Left ventricle myocardium inferior (tissue), 1 donor: ENCODE results near the gene NEMF. TPM values are rescaled to one million over a fixed set of nuclear protein-coding genes. Genes with fewer than 3 reads are reported as not detected.
"Not testable (repeated sequence)": the region's sequence is repeated elsewhere in the genome, so short reads cannot be mapped to it uniquely, and the experiment has no call there.

Source experiments
- DNase-seq: peaks from one replicate; pipeline ENCODE4 v3.0.0-alpha.2; 2020
- H3K27ac ChIP-seq: fragments of 200-600 bp; replicated peaks from 2 replicates; pipeline ENCODE4 v1.8.0; 2021
- H3K27me3 ChIP-seq: fragments of 200-600 bp; 2 replicates; pipeline ENCODE4 v1.8.0; 2021; ENCODE audit warnings: low read depth
- H3K36me3 ChIP-seq: fragments of 200-600 bp; 2 replicates; pipeline ENCODE4 v1.8.0; 2021
- H3K4me1 ChIP-seq: fragments of 200-600 bp; 2 replicates; pipeline ENCODE4 v1.8.0; 2021
- H3K4me3 ChIP-seq: fragments of 200-600 bp; 2 replicates; pipeline ENCODE4 v1.8.0; 2021; ENCODE audit warnings: mild to moderate bottlenecking, moderate library complexity
- H3K9me3 ChIP-seq: fragments of 200-600 bp; replicated peaks from 2 replicates; pipeline ENCODE4 v1.8.0; 2021
- intact Hi-C: fragments of 100-400 bp; cut with micrococcal nuclease; formaldehyde crosslinking; loops from one replicate; pipeline ENCODE4 v1.11.0; 2022
- total RNA-seq: library from RNA; stranded (reverse); fragmentation: NEBNext Ultra II Directional; extraction: Animal tissue kit (Norgen Biotek cat#: 25700); gene quantifications from one replicate; pipeline ENCODE4 v1.2.1, GENCODE V29; 2021
- TF ChIP-seq, protein P1 (sequence below): fragments of 200-600 bp; IDR thresholded peaks from 2 replicates; pipeline ENCODE4 v1.8.0; 2021; ENCODE audit warnings: antibody characterized with exemption, mild to moderate bottlenecking, borderline replicate concordance
- donor health status: DM: no; HTN: yes; CAD: no; lungs with severe emphysema.

NEMF gene
- total RNA-seq, 1 donor from 2014 or later: 52.7 TPM

DNA sequence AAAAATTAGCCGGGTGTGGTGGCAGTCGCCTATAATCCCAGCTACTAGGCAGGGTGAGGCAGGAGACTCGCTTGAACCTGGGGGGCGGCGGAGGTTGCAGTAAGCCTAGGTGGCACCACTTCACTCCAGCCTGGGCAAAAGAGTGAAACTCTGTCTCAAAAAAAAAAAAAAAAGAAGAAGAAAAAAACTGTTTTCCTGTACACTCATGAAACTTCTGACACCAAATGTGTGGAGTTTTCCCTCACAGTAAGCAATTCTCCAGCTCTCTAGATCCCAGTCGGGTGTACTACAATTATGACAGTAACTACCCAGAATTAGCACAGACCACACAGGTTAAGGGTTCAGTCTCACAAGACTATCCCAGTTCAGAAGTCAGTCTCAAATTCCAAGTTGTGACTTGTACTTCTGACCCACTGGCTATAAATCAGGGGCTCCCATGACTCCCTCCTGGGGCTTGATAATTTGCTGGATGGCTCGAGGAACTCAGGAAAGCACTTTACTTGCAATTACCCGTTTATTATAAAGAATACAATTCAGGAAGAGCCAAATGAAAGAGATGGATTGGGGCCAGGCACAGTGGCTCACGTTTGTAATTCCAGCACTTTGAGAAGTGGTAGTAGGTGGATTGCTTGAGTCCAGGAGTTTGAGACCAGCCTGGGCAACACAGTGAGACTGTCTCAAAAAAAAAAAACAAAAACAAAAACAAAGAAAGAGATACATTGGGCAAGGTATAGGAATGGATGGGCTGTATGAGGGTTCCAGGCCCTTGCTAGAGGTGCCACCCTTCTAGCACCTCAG is 27.9 kb upstream of the NEMF start:
- no peak for DNase-seq
- Histone ChIP-seq H3K36me3 (no peaks in the 10 kb centered on the region), H3K27ac (no peak overlapping the region), H3K4me1 (no peaks in the 10 kb centered on the region), H3K9me3 (no peaks in the 10 kb centered on the region), H3K4me3 (no peak overlapping the region), H3K27me3 (no peaks in the 10 kb centered on the region)
- intact Hi-C loops: no loop called here
- TF ChIP-seq, protein P1, sequence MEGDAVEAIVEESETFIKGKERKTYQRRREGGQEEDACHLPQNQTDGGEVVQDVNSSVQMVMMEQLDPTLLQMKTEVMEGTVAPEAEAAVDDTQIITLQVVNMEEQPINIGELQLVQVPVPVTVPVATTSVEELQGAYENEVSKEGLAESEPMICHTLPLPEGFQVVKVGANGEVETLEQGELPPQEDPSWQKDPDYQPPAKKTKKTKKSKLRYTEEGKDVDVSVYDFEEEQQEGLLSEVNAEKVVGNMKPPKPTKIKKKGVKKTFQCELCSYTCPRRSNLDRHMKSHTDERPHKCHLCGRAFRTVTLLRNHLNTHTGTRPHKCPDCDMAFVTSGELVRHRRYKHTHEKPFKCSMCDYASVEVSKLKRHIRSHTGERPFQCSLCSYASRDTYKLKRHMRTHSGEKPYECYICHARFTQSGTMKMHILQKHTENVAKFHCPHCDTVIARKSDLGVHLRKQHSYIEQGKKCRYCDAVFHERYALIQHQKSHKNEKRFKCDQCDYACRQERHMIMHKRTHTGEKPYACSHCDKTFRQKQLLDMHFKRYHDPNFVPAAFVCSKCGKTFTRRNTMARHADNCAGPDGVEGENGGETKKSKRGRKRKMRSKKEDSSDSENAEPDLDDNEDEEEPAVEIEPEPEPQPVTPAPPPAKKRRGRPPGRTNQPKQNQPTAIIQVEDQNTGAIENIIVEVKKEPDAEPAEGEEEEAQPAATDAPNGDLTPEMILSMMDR: no peak

DNA sequence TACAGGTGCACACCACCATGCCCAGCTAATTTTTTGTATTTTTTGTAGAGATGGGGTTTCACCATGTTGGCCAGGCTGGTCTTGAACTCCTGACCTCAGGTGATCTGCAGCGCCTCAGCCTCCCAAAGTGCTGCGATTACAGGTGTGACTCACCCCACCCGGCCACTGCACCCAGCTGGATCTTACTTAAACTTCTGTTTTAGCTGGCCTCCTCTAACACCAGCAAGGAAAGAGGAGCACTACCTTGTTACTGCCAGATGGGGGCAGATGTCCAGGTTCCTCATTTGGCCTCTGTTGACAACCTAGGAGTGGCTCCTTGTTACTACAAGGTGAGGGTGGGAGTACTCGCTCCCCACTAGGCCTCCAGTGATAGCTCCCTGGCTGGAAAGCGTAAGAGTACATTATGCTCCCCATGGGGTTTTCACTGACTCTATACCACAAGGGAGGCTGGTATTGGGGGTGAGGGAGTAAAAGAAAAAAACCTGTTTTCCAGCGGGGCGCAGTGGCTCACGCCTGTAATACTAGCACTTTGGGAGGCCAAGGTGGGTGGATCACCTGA is 27.1 kb upstream of the NEMF start:
- intact Hi-C loops: no loop called here
- no peak overlapping the region for H3K27ac ChIP-seq
- no peak for DNase-seq

DNA sequence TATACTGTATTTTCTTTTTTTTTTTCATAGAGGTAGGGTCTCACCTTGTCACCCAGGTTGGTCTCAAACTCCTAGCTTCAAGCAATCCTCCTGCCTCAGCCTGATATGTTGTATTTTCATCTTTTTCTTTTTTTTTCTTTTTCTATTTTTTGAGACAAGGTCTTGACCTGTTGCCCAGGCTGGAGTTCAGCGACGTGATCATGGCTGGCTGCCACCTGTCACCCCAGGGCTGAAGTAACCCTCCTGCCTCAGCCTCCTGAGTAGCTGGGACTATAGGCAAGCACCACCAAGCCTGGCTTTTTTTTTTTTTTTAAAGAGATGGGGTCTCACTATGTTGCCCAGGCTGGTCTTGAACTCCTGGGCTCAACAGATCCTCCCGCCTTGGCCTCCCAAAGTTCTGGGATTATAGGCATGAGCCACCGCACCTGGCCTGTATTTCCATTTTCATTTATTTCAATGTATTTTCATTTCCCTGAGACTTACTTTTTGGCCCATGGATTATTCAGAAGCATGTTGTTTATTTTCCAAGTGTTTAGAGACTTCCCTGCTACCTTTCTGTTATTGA is 24.1 kb upstream of the NEMF start:
- Histone ChIP-seq H3K4me1 (no peaks in the 10 kb centered on the region), H3K36me3 (no peaks in the 10 kb centered on the region), H3K9me3 (no peaks in the 10 kb centered on the region), H3K27me3 (no peaks in the 10 kb centered on the region), H3K27ac (no peak overlapping the region), H3K4me3 (no peak overlapping the region)
- DNase-seq: no peak
- intact Hi-C loops: no loop called here
- TF ChIP-seq, protein P1: no peak

More for the DNA sequence above, 27.1 kb upstream of the NEMF start:
- Histone ChIP-seq H3K9me3 (no peaks in the 10 kb centered on the region), H3K4me1 (no peaks in the 10 kb centered on the region), H3K4me3 (no peak overlapping the region), H3K27me3 (no peaks in the 10 kb centered on the region), H3K36me3 (no peaks in the 10 kb centered on the region)
- TF ChIP-seq, protein P1: peak; percentile 74

DNA sequence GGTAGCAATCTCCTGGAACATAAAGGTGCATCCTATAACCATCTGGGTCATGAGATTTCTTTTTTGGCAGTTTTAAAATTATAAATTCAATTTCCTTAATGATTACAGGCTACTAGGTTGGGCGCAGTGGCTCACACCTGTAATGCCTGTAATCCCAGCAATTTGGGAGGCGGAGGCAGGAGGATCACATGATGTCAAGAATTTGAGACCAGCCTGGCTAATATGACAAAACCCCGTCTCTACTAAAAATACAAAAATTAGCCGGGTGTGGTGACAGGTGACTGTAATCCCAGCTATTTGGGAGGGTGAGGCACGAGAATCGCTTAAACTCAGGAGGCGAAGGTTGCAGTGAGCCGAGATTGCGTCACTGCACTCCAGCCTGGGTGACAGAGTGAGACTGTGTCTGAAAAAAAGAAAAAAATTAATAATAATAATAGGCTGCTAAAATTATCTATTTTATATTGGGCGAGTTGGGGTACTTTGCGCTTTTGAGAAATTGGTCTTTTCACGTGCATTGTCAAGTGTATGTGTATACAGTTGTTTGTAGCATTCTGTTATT is 23.1 kb upstream of the NEMF start:
- no peaks in the 10 kb centered on the region for H3K36me3 ChIP-seq
- intact Hi-C loops: no loop called here
- DNase-seq: no peak
- no peak overlapping the region for H3K4me3 ChIP-seq
- H3K4me1 ChIP-seq: no peaks in the 10 kb centered on the region
- H3K27ac ChIP-seq: no peak overlapping the region
- TF ChIP-seq, protein P1: no peak
- no peaks in the 10 kb centered on the region for H3K9me3 ChIP-seq
- no peaks in the 10 kb centered on the region for H3K27me3 ChIP-seq

DNA sequence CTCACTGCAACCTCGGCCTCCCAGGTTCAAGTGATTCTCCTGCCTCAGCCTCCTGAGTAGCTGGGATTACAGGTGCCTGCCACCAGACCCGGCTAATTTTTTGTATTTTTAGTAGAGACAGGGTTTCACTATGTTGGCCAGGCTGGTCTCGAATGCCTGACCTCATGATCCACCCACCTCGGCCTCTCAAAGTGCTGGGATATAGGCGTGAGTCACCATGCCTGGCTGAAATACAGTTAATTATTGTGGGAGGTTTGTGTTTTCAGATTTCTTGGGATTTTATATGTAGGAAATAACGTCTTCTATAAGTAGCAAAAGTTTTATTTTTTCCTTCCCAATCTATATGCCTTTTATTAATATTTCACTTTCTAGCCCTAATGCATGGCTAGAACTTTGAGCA is 21.0 kb upstream of the NEMF start:
- intact Hi-C loops, H3K9me3 ChIP-seq, H3K4me1 ChIP-seq, H3K4me3 ChIP-seq, H3K36me3 ChIP-seq, H3K27ac ChIP-seq, DNase-seq, H3K27me3 ChIP-seq: not testable (repeated sequence)

DNA sequence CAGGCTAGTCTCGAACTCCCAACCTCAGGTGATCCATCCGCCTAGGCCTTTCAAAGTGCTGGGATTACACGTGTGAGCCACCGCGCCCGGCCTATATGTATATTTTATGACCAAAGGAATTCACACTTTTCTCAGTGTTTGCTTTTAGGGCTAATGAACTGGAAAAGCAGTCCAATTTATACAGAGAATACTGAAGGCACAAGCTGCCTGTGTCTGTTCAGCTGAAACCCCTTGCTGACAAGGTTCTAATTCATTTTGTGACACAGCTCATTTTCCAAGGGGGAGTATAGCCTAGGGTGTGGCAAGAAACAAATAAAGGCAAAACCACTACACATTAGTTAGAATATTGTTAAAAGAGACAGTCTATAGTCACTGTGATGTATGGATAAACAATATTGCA is 18.3 kb upstream of the NEMF start:
- Histone ChIP-seq H3K9me3 (no peaks in the 10 kb centered on the region), H3K27me3 (no peaks in the 10 kb centered on the region), H3K27ac (no peak overlapping the region), H3K4me1 (peaks cover 15% of the 10 kb centered on the region), H3K4me3 (no peak overlapping the region), H3K36me3 (no peaks in the 10 kb centered on the region)
- TF ChIP-seq, protein P1: no peak
- intact Hi-C loops: no loop called here
- no peak for DNase-seq
